ENCODE measurements around the gene PHF10.
A peak's percentile ranks its signal among the peaks of the same experiment; 100 is the strongest.

Gene PHF10

GRCh38 chr6:169660751-169661390 lies 63.4 kb downstream of the PHF10 start:
- no peak for DNase-seq (ENCODE audit: low read depth)
- H3K4me3 ChIP-seq (ENCODE audit: low read length): no peak overlapping the region
- TF ChIP-seq, protein P1, sequence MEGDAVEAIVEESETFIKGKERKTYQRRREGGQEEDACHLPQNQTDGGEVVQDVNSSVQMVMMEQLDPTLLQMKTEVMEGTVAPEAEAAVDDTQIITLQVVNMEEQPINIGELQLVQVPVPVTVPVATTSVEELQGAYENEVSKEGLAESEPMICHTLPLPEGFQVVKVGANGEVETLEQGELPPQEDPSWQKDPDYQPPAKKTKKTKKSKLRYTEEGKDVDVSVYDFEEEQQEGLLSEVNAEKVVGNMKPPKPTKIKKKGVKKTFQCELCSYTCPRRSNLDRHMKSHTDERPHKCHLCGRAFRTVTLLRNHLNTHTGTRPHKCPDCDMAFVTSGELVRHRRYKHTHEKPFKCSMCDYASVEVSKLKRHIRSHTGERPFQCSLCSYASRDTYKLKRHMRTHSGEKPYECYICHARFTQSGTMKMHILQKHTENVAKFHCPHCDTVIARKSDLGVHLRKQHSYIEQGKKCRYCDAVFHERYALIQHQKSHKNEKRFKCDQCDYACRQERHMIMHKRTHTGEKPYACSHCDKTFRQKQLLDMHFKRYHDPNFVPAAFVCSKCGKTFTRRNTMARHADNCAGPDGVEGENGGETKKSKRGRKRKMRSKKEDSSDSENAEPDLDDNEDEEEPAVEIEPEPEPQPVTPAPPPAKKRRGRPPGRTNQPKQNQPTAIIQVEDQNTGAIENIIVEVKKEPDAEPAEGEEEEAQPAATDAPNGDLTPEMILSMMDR (conservative IDR thresholded peaks at IDR 0.05; ENCODE audit: low read depth, low read length): no peak

DNA sequence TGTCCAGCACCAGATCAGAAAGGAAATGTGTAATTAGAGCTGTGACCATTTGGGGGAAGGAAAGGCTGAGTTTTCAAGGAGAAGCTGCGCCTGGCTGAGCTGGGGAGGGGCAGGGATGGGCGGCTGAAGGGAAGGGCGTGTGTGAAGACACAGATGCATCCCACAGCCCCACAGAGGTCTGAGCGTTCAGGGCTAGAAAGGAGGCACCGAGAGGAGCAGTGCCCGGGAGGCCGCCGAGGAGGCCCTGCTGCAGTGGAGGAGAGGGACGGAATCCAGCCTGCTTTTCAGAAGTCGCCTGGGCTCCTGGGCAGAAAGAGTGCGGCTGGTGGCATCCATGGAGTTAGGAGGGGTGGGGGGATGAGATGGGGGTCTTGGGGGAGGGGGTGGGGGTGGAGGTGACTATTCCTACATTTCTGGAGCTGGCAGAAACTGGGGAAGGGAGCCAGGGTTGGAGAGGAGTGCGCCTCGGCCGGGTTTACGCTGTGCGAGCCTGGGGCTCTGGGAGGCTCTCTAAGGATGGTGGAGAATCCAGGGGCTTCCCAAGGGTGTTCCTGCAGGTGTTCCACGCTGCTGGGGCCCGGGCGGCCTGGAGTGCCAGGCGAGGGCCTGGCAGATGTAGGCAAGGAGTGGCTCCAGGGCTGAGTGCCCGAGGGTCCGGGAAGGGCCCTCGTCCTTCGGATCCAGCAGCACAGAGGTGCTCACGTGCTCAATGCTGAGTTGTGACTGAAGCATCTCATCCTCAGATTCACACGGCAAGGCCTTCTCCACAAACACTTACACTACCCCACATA lies 64.3 kb downstream of the PHF10 start:
- no peak for DNase-seq (ENCODE audit: low read depth)
- H3K4me3 ChIP-seq (ENCODE audit: low read length): no peak overlapping the region
- TF ChIP-seq, protein P1 (conservative IDR thresholded peaks at IDR 0.05; ENCODE audit: low read depth, low read length): no peak

DNA sequence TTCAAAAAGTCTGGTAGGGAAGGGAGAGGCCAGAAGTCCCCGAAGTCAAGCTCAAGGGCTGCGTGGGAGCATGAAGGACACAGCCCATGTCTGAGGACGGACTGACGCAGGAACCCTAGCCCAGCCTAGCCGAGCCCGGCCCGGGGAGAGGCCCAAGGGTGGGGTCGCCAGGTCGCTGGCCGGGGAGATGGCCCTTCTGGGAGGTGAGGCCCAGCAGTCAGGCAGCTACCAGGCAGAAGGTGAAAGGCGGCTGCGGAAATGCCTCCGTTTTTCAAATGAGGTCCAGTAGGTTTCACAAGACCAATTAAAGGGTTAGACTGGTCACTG lies 67.1 kb downstream of the PHF10 start:
- TF ChIP-seq, protein P1 (conservative IDR thresholded peaks at IDR 0.05; ENCODE audit: low read depth, low read length): no peak
- DNase-seq (ENCODE audit: low read depth): no peak
- H3K4me3 ChIP-seq (ENCODE audit: low read length): no peak overlapping the region

DNA sequence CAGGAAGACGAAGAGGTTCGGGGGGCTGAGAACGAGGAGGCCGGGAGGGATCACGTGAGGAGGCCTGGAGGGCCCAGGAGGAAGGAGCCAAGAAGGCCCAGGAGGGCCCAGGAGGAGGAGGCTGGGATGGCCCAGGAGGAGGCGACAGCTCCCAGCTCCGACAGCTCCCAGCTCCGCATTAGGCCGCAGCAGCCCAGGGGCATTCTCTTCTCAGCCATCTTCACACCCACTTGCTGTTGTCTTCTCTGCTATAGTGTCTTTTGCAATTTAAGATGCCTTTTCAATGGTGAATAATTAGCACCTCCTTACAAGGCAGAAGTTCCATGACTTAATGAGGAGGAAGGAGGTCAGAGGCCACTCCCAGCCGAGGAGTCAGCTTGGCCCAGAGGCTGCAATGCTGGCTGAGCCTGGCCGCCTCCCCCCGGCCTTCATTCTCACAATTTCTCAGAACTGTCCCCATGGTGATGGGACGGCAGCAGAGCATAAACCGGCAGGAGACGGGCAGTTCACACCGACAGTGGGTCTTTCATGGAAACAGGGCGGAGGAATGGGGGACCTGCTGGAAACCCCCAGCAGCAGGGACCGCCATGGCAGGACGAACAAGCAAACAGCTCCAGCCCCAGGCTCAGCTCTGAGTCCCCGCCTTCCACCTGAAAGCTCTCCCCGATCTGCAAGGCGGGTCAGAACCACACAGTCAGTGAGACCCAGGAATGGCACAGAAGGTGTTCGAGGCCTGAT lies 67.6 kb downstream of the PHF10 start:
- no peak overlapping the region for H3K4me3 ChIP-seq (ENCODE audit: low read length)
- TF ChIP-seq, protein P1 (conservative IDR thresholded peaks at IDR 0.05; ENCODE audit: low read depth, low read length): no peak

DNA sequence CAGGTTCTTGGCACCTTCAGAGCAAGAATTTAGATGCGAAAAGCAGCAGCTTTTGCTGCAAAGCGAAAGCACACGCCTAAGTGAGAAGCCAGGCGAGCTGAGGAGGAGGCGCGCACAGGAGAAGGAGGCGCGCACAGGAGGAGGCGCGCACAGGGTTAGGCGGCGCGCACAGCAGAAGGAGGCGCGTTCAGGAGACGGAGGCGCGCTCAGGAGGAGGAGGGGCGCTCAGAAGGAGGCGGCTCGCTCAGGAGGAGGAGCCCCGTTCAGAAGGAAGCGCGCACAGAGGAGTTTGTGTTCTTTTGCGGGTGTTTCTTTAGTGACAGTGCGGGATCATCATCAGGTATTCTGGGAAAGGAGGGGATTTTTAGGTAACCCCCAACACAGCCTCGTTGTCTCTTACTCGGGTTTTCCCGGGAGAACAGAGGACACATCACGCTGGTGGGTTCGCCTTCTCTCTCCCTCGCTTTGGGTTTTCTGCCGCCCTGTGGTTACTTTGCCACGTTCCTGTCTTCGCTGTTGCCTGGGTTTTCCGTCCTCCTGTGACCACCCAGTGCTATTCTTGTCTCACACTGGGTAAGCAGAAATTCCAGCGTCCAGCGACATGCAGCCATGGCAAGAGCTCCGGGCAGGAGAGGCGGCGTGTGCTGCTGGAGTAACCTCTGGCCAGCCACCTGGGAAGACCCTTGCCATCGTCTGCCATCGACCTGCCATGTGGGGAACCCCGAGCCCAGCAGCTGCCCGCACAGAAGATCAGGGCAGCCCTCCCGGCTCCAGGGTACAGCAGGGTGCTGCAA lies 69.5 kb downstream of the PHF10 start:
- TF ChIP-seq, protein P1 (conservative IDR thresholded peaks at IDR 0.05; ENCODE audit: low read depth, low read length): peak; percentile 50
- peak; percentile 32 for DNase-seq (ENCODE audit: low read depth)
- peak overlapping the region; percentile 58 for H3K4me3 ChIP-seq (ENCODE audit: low read length)

More for the DNA sequence above, 67.6 kb downstream of the PHF10 start:
- no peak for DNase-seq (ENCODE audit: low read depth)

Data from retinal pigment epithelial cell (primary cell).